Measurements from ENCODE around the gene SLC11A1.

The SLC11A1 gene

GRCh38 chr2:218395090-218395444, 13.0 kb downstream of the SLC11A1 start:
- DNase-seq, result no peak

GRCh38 chr2:218395456-218395825, 13.4 kb downstream of the SLC11A1 start:
- no peak for DNase-seq

- peak; percentile 94 for DNase-seq
Observed at GRCh38 chr2:218395826-218396687, 14.0 kb downstream of the SLC11A1 start.

GRCh38 chr2:218396688-218397462, 14.8 kb downstream of the SLC11A1 start:
- peak; percentile 67 for DNase-seq

- no peak for DNase-seq
Observed at GRCh38 chr2:218397463-218397819, 15.4 kb downstream of the SLC11A1 start.

- no peak for DNase-seq
Observed at GRCh38 chr2:218397820-218398436, 15.9 kb downstream of the SLC11A1 start.

- peak; percentile 64 for DNase-seq
Observed at GRCh38 chr2:218398437-218399390, 16.6 kb downstream of the SLC11A1 start.

GRCh38 chr2:218399391-218400166, 17.5 kb downstream of the SLC11A1 start, which contains the start of gene CTDSP1:
Gene CTDSP1, plus strand, starts transcription at chr2:218399868. Its CDS starts 223 bp downstream, at chr2:218400091.
- peak; percentile 92 for DNase-seq

GRCh38 chr2:218400167-218400929, 18.3 kb downstream of the SLC11A1 start:
- DNase-seq, result peak; percentile 46

- no peak for DNase-seq
Observed at GRCh38 chr2:218400930-218401881, 19.1 kb downstream of the SLC11A1 start.

- no peak for DNase-seq
Observed at GRCh38 chr2:218401890-218402289, 19.8 kb downstream of the SLC11A1 start.

GRCh38 chr2:218402491-218402901, 20.4 kb downstream of the SLC11A1 start:
- DNase-seq, result no peak

- no peak for DNase-seq
Observed at GRCh38 chr2:218402911-218403411, 20.9 kb downstream of the SLC11A1 start.

- DNase-seq, result no peak
Observed at GRCh38 chr2:218403810-218404209, 21.7 kb downstream of the SLC11A1 start.

- no peak for DNase-seq
Observed at GRCh38 chr2:218404351-218405085, 22.4 kb downstream of the SLC11A1 start.

- DNase-seq, result no peak
Observed at GRCh38 chr2:218405086-218405745, 23.1 kb downstream of the SLC11A1 start.

GRCh38 chr2:218405746-218406208, 23.7 kb downstream of the SLC11A1 start:
- no peak for DNase-seq
